Osteocyte (in vitro differentiated cells): ENCODE measurements around the gene LPAR3. TPM values are rescaled to one million over a fixed set of nuclear protein-coding genes. Genes with fewer than 3 reads are reported as not detected.

Experiments used
- DNase-seq: peaks from one replicate; pipeline ENCODE4 v3.0.0; 2021; ENCODE audit warnings: mixed read lengths; ENCODE audit not compliant: unreplicated experiment; ENCODE audit errors: extremely low spot score
- H3K27ac Mint-ChIP-seq: one replicate; pipeline ENCODE4 v1.8.0; 2021; ENCODE audit warnings: mild to moderate bottlenecking, mixed read lengths; ENCODE audit not compliant: unreplicated experiment
- H3K27me3 Mint-ChIP-seq: one replicate; pipeline ENCODE4 v1.8.0; 2021; ENCODE audit warnings: mixed read lengths; ENCODE audit not compliant: unreplicated experiment
- H3K36me3 Mint-ChIP-seq: one replicate; pipeline ENCODE4 v1.8.0; 2021; ENCODE audit warnings: mixed read lengths; ENCODE audit not compliant: unreplicated experiment
- H3K4me1 Mint-ChIP-seq: one replicate; pipeline ENCODE4 v1.8.0; 2021; ENCODE audit warnings: mixed read lengths; ENCODE audit not compliant: unreplicated experiment
- H3K4me3 Mint-ChIP-seq: one replicate; pipeline ENCODE4 v1.8.0; 2021; ENCODE audit warnings: mild to moderate bottlenecking, moderate library complexity, mixed read lengths; ENCODE audit not compliant: unreplicated experiment
- H3K9me3 Mint-ChIP-seq: one replicate; pipeline ENCODE4 v1.8.0; 2021; ENCODE audit warnings: mixed read lengths; ENCODE audit not compliant: unreplicated experiment
- total RNA-seq: library from RNA; stranded (reverse); gene quantifications from 2 replicates; pipeline ENCODE4 v1.2.1, GENCODE V29; 2021
- TF ChIP-seq, protein P1 (sequence below): fragments of 200-600 bp; sonication (generic); IDR thresholded peaks from 2 replicates; pipeline ENCODE4 v1.5.0; 2021; ENCODE audit warnings: antibody characterized with exemption, mild to moderate bottlenecking, moderate library complexity

LPAR3 gene
- total RNA-seq, 1 donor from 2014 or later: not detected

DNA sequence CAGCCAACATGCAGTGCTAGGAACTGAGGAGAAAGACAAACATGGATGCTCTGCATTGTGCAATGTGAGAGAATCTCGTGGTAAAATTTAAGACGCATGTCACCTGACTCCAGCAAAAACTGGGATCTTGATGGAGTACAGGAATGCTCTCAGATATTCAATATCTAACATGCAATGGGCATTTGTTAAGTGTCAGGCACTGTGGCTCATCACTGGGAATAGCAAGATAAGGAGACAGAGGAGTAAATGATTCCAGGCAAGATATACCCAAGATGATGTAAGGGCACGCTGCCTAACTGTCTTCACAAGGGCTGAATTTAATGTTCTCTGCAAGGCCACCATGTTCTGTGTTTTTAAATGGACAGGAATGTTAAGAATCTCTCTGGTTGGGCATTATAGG lies 67.8 kb downstream of the LPAR3 start:
- DNase-seq: no peak
- H3K4me1 Mint-ChIP-seq: no peaks in the 10 kb centered on the region
- H3K4me3 Mint-ChIP-seq: no peak overlapping the region
- H3K9me3 Mint-ChIP-seq: no peaks in the 10 kb centered on the region
- H3K27ac Mint-ChIP-seq: no peak overlapping the region
- TF ChIP-seq, protein P1, sequence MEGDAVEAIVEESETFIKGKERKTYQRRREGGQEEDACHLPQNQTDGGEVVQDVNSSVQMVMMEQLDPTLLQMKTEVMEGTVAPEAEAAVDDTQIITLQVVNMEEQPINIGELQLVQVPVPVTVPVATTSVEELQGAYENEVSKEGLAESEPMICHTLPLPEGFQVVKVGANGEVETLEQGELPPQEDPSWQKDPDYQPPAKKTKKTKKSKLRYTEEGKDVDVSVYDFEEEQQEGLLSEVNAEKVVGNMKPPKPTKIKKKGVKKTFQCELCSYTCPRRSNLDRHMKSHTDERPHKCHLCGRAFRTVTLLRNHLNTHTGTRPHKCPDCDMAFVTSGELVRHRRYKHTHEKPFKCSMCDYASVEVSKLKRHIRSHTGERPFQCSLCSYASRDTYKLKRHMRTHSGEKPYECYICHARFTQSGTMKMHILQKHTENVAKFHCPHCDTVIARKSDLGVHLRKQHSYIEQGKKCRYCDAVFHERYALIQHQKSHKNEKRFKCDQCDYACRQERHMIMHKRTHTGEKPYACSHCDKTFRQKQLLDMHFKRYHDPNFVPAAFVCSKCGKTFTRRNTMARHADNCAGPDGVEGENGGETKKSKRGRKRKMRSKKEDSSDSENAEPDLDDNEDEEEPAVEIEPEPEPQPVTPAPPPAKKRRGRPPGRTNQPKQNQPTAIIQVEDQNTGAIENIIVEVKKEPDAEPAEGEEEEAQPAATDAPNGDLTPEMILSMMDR: no peak
- H3K36me3 Mint-ChIP-seq: no peaks in the 10 kb centered on the region
- peaks cover 34% of the 10 kb centered on the region for H3K27me3 Mint-ChIP-seq

DNA sequence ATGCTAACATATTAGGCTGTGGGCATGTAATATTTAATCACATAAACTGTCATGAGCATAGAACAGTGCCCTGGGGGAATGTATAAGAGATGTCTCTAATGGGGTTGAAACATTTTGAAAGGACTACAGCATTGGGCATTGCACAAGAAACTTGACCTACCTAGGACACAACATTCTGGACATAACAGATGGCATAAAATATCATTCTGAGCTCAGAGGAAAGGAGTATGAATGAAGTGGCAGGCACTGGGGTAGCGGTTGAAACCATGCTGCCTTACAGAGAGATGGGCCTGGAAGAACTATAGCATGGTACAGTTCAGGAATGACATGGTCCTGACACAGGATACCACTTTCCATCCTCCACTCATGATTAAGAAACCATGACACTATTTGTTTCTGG lies 69.0 kb downstream of the LPAR3 start:
- no peaks in the 10 kb centered on the region for H3K9me3 Mint-ChIP-seq
- H3K27ac Mint-ChIP-seq: no peak overlapping the region
- TF ChIP-seq, protein P1: no peak
- peaks cover 41% of the 10 kb centered on the region for H3K27me3 Mint-ChIP-seq
- DNase-seq: no peak
- H3K4me3 Mint-ChIP-seq: no peak overlapping the region
- H3K36me3 Mint-ChIP-seq: no peaks in the 10 kb centered on the region
- no peaks in the 10 kb centered on the region for H3K4me1 Mint-ChIP-seq

DNA sequence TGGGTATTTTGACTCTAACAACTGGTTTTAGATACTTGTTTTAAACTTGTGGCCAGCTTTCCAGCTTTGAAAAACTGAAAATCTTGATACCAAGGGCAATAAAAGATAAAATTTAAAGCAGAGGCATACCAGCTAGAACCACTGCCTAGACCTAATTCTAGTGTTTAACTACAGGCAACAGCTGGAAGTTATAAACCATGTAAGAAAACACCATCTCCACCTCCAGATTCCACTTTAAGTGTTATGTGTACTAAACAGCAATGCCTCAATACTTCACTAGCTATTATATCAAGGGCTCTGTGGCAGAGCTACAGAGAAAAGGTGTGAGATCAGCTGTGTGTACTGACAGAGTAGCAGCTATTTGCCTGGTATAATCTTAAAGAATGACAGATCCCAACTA lies 69.5 kb downstream of the LPAR3 start:
- no peaks in the 10 kb centered on the region for H3K36me3 Mint-ChIP-seq
- no peak overlapping the region for H3K27ac Mint-ChIP-seq
- TF ChIP-seq, protein P1: no peak
- DNase-seq: no peak
- no peaks in the 10 kb centered on the region for H3K9me3 Mint-ChIP-seq
- H3K4me1 Mint-ChIP-seq: no peaks in the 10 kb centered on the region
- H3K27me3 Mint-ChIP-seq: peaks cover 42% of the 10 kb centered on the region
- no peak overlapping the region for H3K4me3 Mint-ChIP-seq

DNA sequence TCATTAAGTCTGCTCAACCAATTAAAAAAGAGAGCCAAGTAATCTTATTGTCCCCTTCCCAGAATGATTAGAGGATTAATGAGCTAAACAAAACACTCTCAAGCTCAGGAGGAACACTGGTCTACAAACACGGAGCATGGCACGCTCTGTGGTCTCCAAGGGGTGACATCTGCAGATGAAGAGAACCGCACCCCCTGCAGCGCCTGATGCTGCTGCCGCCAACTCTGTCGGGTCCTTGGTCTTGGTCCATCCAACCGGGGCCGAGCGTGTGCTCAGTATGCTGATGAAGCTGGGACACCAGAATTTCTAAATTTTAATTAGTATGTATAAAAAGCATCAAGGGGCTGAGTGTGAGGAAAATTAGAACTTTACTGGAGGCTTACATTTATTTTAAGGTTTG lies 82.7 kb downstream of the LPAR3 start:
- no peak for DNase-seq
- H3K36me3 Mint-ChIP-seq: no peaks in the 10 kb centered on the region
- peaks cover 55% of the 10 kb centered on the region for H3K27me3 Mint-ChIP-seq
- no peak overlapping the region for H3K4me3 Mint-ChIP-seq
- TF ChIP-seq, protein P1: no peak
- H3K9me3 Mint-ChIP-seq: no peaks in the 10 kb centered on the region
- no peak overlapping the region for H3K27ac Mint-ChIP-seq
- no peaks in the 10 kb centered on the region for H3K4me1 Mint-ChIP-seq

DNA sequence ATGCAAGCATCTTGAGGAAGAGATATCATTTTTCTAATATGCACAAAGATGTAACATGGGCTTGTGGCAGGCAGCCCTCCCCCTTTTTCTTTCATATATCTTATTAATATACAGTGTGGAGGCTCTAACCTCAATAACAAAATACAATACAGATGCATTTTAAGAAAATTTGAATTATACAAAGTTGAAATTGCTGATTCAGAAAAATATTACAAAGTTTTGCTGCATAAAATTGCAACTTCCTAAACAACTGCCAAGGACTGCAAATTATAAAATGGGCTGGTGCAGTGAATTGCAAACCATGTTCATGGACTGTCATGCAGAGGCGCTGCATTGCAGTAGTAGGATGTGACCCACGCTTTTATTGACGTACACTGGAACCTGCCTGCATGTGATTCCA lies 84.0 kb downstream of the LPAR3 start:
- no peak overlapping the region for H3K27ac Mint-ChIP-seq
- no peaks in the 10 kb centered on the region for H3K36me3 Mint-ChIP-seq
- TF ChIP-seq, protein P1: no peak
- H3K4me1 Mint-ChIP-seq: no peaks in the 10 kb centered on the region
- DNase-seq: no peak
- H3K9me3 Mint-ChIP-seq: no peaks in the 10 kb centered on the region
- H3K27me3 Mint-ChIP-seq: peaks cover 50% of the 10 kb centered on the region
- H3K4me3 Mint-ChIP-seq: no peak overlapping the region
